Measurements from ENCODE around the gene IL1RAPL2. TPM values are rescaled to one million over a fixed set of nuclear protein-coding genes. Genes with fewer than 3 reads are reported as not detected.
"Not testable (repeated sequence)": the region's sequence is repeated elsewhere in the genome, so short reads cannot be mapped to it uniquely, and the experiment has no call there.

IL1RAPL2 gene
- total RNA-seq, result not detected in 2 replicates

GRCh38 chrX:104565791-104566680 is at the start of gene IL1RAPL2:
TSS of gene IL1RAPL2 (plus strand) at chrX:104566199.
- H3K4me3 ChIP-seq (ENCODE audit: low read depth, low read length), result no peak within 1 kb of the TSS
- H3K36me3 ChIP-seq (ENCODE audit: control insufficient read depth, insufficient read depth, low read length), result no peaks in the 10 kb centered on the region
- peaks cover 41% of the 10 kb centered on the region for H3K27me3 ChIP-seq (ENCODE audit: control insufficient read depth, insufficient read depth, low read length)
- DNase-seq (ENCODE audit: low read depth), result no peak
- TF ChIP-seq, protein P1, sequence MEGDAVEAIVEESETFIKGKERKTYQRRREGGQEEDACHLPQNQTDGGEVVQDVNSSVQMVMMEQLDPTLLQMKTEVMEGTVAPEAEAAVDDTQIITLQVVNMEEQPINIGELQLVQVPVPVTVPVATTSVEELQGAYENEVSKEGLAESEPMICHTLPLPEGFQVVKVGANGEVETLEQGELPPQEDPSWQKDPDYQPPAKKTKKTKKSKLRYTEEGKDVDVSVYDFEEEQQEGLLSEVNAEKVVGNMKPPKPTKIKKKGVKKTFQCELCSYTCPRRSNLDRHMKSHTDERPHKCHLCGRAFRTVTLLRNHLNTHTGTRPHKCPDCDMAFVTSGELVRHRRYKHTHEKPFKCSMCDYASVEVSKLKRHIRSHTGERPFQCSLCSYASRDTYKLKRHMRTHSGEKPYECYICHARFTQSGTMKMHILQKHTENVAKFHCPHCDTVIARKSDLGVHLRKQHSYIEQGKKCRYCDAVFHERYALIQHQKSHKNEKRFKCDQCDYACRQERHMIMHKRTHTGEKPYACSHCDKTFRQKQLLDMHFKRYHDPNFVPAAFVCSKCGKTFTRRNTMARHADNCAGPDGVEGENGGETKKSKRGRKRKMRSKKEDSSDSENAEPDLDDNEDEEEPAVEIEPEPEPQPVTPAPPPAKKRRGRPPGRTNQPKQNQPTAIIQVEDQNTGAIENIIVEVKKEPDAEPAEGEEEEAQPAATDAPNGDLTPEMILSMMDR (IDR thresholded peaks at IDR 0.05; ENCODE audit: insufficient read depth, low read length, poor library complexity, severe bottlenecking), result peak; percentile 72

- Histone ChIP-seq H3K36me3 (ENCODE audit: control insufficient read depth, insufficient read depth, low read length) (no peaks in the 10 kb centered on the region), H3K27me3 (ENCODE audit: control insufficient read depth, insufficient read depth, low read length) (no peaks in the 10 kb centered on the region), H3K4me3 (ENCODE audit: low read depth, low read length) (no peak overlapping the region)
- DNase-seq (ENCODE audit: low read depth), result no peak
- TF ChIP-seq, protein P1 (IDR thresholded peaks at IDR 0.05; ENCODE audit: insufficient read depth, low read length, poor library complexity, severe bottlenecking), result no peak
Observed at GRCh38 chrX:104522386-104522785, 43.6 kb upstream of the IL1RAPL2 start.

- H3K27me3 ChIP-seq (ENCODE audit: control insufficient read depth, insufficient read depth, low read length), result no peaks in the 10 kb centered on the region
- TF ChIP-seq, protein P1 (IDR thresholded peaks at IDR 0.05; ENCODE audit: insufficient read depth, low read length, poor library complexity, severe bottlenecking), result no peak
- no peak overlapping the region for H3K4me3 ChIP-seq (ENCODE audit: low read depth, low read length)
- H3K36me3 ChIP-seq (ENCODE audit: control insufficient read depth, insufficient read depth, low read length), result no peaks in the 10 kb centered on the region
- no peak for DNase-seq (ENCODE audit: low read depth)
Observed at GRCh38 chrX:104523858-104524257, 42.1 kb upstream of the IL1RAPL2 start.

- TF ChIP-seq, protein P1 (IDR thresholded peaks at IDR 0.05; ENCODE audit: insufficient read depth, low read length, poor library complexity, severe bottlenecking), result no peak
- no peak for DNase-seq (ENCODE audit: low read depth)
- Histone ChIP-seq H3K27me3 (ENCODE audit: control insufficient read depth, insufficient read depth, low read length) (no peaks in the 10 kb centered on the region), H3K4me3 (ENCODE audit: low read depth, low read length) (no peak overlapping the region), H3K36me3 (ENCODE audit: control insufficient read depth, insufficient read depth, low read length) (no peaks in the 10 kb centered on the region)
Observed at GRCh38 chrX:104539081-104539480, 26.9 kb upstream of the IL1RAPL2 start.

DNA sequence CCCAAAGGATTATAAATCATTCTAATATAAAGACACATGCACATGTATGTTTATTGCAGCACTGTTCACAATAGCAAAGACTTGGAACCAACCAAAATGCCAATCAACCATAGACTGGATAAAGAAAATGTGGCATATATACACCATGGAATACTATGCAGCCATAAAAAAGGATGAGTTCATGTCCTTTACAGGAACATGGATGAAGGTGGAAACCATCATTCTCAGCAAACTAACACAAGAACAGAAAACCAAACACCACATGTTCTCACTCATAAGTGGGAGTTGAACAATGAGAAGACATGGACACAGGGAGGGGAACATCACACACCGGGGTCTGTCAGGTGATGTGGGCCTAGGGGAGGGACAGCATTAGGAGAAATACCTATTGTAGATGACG is 23.6 kb upstream of the IL1RAPL2 start:
- DNase-seq (ENCODE audit: low read depth); H3K27me3 ChIP-seq (ENCODE audit: control insufficient read depth, insufficient read depth, low read length); H3K4me3 ChIP-seq (ENCODE audit: low read depth, low read length); H3K36me3 ChIP-seq (ENCODE audit: control insufficient read depth, insufficient read depth, low read length): not testable (repeated sequence)

DNA sequence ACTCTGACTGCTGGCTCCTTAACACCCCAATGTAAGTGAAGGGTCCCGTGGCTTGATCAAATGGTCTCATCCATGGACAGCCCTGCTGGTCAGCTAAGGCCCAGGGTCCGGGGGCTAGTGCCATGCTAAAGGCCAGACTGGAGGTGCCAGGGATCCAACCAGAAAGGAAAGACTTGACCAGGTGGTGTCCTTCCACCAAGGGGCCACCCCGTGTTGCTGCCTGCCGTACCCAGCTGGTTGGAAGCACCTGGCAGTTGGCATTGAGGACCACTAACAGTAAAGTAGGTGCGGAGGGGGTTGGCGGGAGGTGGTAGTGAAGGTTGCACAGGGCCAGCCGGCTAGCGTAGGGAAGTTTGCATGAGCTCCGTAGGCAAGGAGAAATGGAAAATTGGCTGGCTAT is 1.7 kb upstream of the IL1RAPL2 start:
- peaks cover 41% of the 10 kb centered on the region for H3K27me3 ChIP-seq (ENCODE audit: control insufficient read depth, insufficient read depth, low read length)
- no peaks in the 10 kb centered on the region for H3K36me3 ChIP-seq (ENCODE audit: control insufficient read depth, insufficient read depth, low read length)
- H3K4me3 ChIP-seq (ENCODE audit: low read depth, low read length), result no peak overlapping the region
- DNase-seq (ENCODE audit: low read depth), result no peak
- TF ChIP-seq, protein P1 (IDR thresholded peaks at IDR 0.05; ENCODE audit: insufficient read depth, low read length, poor library complexity, severe bottlenecking), result no peak

Measured in kidney epithelial cell (primary cell).